ENCODE results near the gene SHROOM2.

DNA sequence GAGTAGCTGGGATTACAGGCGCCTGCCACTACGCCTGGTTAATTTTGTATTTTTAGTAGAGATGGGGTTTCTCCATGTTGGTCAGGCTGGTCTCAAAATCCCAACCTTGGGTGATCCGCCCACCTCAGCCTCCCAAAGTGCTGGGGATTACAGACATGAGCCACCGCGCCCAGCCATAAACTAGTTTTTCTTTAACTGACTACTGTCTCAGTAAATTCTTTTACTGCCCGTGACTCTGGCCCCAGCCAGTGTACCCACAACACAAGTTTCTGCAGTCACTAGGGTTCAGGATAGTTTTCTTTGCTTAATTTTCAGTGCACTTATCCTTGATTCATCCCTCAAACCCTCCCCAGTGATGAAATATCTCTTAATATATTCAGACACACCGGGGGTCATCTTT, 8.3 kb downstream of the SHROOM2 start:
- TF ChIP-seq RAD21 (IDR thresholded peaks at IDR 0.05; ENCODE audit: low read depth) (no peak), EP300 (IDR thresholded peaks at IDR 0.05; ENCODE audit: borderline replicate concordance) (no peak), TCF12 (IDR thresholded peaks at IDR 0.05; ENCODE audit: low read depth) (no peak), TAF1 (IDR thresholded peaks at IDR 0.05; ENCODE audit: low read depth) (no peak), YY1 (IDR thresholded peaks at IDR 0.05; ENCODE audit: low read depth) (no peak), FOXM1 (IDR thresholded peaks at IDR 0.05; ENCODE audit: borderline replicate concordance, low read depth) (no peak), CEBPB (IDR thresholded peaks at IDR 0.05) (no peak)
- TF ChIP-seq, protein P1, sequence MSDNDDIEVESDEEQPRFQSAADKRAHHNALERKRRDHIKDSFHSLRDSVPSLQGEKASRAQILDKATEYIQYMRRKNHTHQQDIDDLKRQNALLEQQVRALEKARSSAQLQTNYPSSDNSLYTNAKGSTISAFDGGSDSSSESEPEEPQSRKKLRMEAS (IDR thresholded peaks at IDR 0.05), result no peak
- TF ChIP-seq, protein P2, sequence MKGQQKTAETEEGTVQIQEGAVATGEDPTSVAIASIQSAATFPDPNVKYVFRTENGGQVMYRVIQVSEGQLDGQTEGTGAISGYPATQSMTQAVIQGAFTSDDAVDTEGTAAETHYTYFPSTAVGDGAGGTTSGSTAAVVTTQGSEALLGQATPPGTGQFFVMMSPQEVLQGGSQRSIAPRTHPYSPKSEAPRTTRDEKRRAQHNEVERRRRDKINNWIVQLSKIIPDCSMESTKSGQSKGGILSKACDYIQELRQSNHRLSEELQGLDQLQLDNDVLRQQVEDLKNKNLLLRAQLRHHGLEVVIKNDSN (IDR thresholded peaks at IDR 0.05), result no peak
